Right cardiac atrium (tissue), 5 donors: Measurements from ENCODE around the gene SDS. TPM values are rescaled to one million over a fixed set of nuclear protein-coding genes. Genes with fewer than 3 reads are reported as not detected.

Source experiments
- ATAC-seq, 2 donors: fragments of 200-7000 bp; cut with Tn5 transposase; one replicate each; pipeline versions ENCODE4 v1.8.0 to v1.9.1; 2020; ENCODE audit warnings: moderate library complexity in 2 of 2, mild to moderate bottlenecking in 1 of 2
- DNase-seq, 3 donors: peaks; one replicate each; pipeline ENCODE4 v3.0.0-alpha.2; 2020
- H3K27ac ChIP-seq: one replicate; pipeline ENCODE4 v1.5.1; 2013; ENCODE audit warnings: mild to moderate bottlenecking, low read length, control low read depth, moderate library complexity
- H3K27me3 ChIP-seq: one replicate; pipeline ENCODE4 v1.6.1; 2013; ENCODE audit not compliant: control insufficient read depth, insufficient read depth
- H3K4me1 ChIP-seq: one replicate; pipeline ENCODE4 v1.6.1; 2013; ENCODE audit warnings: low read length; ENCODE audit not compliant: control insufficient read depth, insufficient read depth
- H3K4me3 ChIP-seq: one replicate; pipeline ENCODE4 v1.5.1; 2013; ENCODE audit warnings: low read length, control low read depth
- H3K9me3 ChIP-seq: one replicate; pipeline ENCODE4 v1.6.1; 2013; ENCODE audit warnings: low read length; ENCODE audit not compliant: control insufficient read depth
- WGBS: extraction: QIAGEN DNeasy Blood & Tissue Kit; methylation state at CpG from one replicate; pipeline ENCODE4 v1.1.7; 2013; 5-methylcytosine and 5-hydroxymethylcytosine counted together
- intact Hi-C, 4 donors: fragments of 100-400 bp; cut with DNase I; formaldehyde crosslinking; loops; one replicate each; pipeline versions ENCODE4 v1.11.0 to v1.14.0; 2022 to 2023
- polyA plus RNA-seq: library from polyadenylated mRNA; stranded (reverse); fragments of 200-250 nt; gene quantifications from one replicate; pipeline ENCODE4 v1.2.3, GENCODE V29; 2013
- total RNA-seq, 4 donors: library from RNA; stranded (reverse); fragmentation: NEBNext Ultra II Directional; extraction: Animal tissue kit (Norgen Biotek cat#: 25700); gene quantifications; one replicate each; pipeline ENCODE4 v1.2.1, GENCODE V29; 2021
- donor health status: healthy with polysubstance abuse.
- donor health status: DM: no; HTN: yes; CAD: no.
- donor health status: DM: no; HTN: no; CAD: no.
- donor health status: DM: no; HTN: yes; CAD: no; lungs with severe emphysema.
- donor health status: DM: yes; HTN: yes; CAD: no.

The SDS gene
- total and polyA plus RNA-seq, 5 donors, result 0.26 to 0.58 (median 0.43) TPM; not detected in 1

- Histone ChIP-seq H3K9me3 (no peaks in the 10 kb centered on the region), H3K4me1 (no peaks in the 10 kb centered on the region), H3K4me3 (no peak overlapping the region), H3K27me3 (no peaks in the 10 kb centered on the region), H3K27ac (no peak overlapping the region)
- DNase-seq (no peak), ATAC-seq (no peak)
- intact Hi-C loops, result no loop called here
- WGBS, result 60% methylated on average over 9 of the region's 9 CpGs
Observed at GRCh38 chr12:113409462-113410124, 5.9 kb upstream of the SDS start.

DNA sequence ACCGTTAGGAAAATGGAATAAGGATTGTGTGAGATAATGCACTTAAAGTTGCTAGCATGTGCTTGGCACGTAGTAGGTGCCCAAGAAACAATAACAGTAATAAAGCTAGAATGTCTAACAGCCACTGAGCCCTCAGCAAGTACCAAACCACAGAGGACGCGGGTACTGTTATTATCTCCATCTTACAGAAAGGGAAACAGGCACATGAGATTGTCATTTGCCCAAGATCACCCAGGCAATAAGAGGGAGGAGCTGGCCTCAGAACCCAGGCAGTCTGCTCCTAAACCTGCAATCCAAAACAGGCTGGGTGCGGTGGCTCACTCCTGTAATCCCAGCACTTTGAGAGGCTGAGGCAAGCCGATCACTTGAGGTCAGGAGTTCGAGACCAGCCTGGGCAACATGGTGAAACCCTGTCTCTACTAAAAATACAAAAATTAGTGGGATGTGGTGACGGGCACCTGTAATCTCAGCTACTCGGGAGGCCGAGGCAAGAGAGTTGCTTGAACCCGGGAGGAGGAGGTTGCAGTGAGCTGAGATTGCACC is 5.1 kb upstream of the SDS start:
- WGBS, result 90% methylated on average over 11 of the region's 11 CpGs

GRCh38 chr12:113407931-113408600 is 4.4 kb upstream of the SDS start:
- no peak for DNase-seq
- Histone ChIP-seq H3K9me3 (no peaks in the 10 kb centered on the region), H3K4me1 (peaks cover 2% of the 10 kb centered on the region), H3K27ac (no peak overlapping the region), H3K4me3 (no peak overlapping the region), H3K27me3 (no peaks in the 10 kb centered on the region)
- no peak for ATAC-seq
- 59% methylated on average over 6 of the region's 6 CpGs for WGBS
- intact Hi-C loops, result no loop called here

More for the DNA sequence above, 5.1 kb upstream of the SDS start:
- no peak overlapping the region for H3K27ac ChIP-seq
- H3K4me1 ChIP-seq, result no peaks in the 10 kb centered on the region
- DNase-seq (no peak), ATAC-seq (no peak)
- H3K9me3 ChIP-seq, result no peaks in the 10 kb centered on the region
- no peaks in the 10 kb centered on the region for H3K27me3 ChIP-seq
- intact Hi-C loops, result no loop called here
- no peak overlapping the region for H3K4me3 ChIP-seq

- Histone ChIP-seq H3K27ac (no peak overlapping the region), H3K4me3 (no peak overlapping the region), H3K4me1 (peaks cover 2% of the 10 kb centered on the region), H3K27me3 (no peaks in the 10 kb centered on the region), H3K9me3 (no peaks in the 10 kb centered on the region)
- intact Hi-C loops, result no loop called here
- WGBS, result 82% methylated on average over 3 of the region's 3 CpGs
- no peak for ATAC-seq
- no peak for DNase-seq
Observed at GRCh38 chr12:113405694-113406093, 2.0 kb upstream of the SDS start.

- no peak for DNase-seq
Observed at GRCh38 chr12:113402586-113403260, 964 bp downstream of the SDS start.

GRCh38 chr12:113401066-113402000 is 2.4 kb downstream of the SDS start:
- Histone ChIP-seq H3K4me3 (no peak overlapping the region), H3K4me1 (peaks cover 2% of the 10 kb centered on the region), H3K9me3 (no peaks in the 10 kb centered on the region), H3K27me3 (no peaks in the 10 kb centered on the region), H3K27ac (no peak overlapping the region)
- DNase-seq (no peak), ATAC-seq (no peak)
- WGBS, result 71% methylated on average over 13 of the region's 13 CpGs
- intact Hi-C loops, result no loop called here

More at GRCh38 chr12:113402586-113403260, 964 bp downstream of the SDS start:
- no peak overlapping the region for H3K4me3 ChIP-seq
- ATAC-seq, result no peak
- no peaks in the 10 kb centered on the region for H3K27me3 ChIP-seq
- no peak overlapping the region for H3K27ac ChIP-seq
- 93% methylated on average over 23 of the region's 23 CpGs for WGBS
- H3K4me1 ChIP-seq, result peaks cover 2% of the 10 kb centered on the region
- no peaks in the 10 kb centered on the region for H3K9me3 ChIP-seq
- intact Hi-C loops, result no loop called here

GRCh38 chr12:113400362-113400761 is 3.3 kb downstream of the SDS start:
- H3K4me1 ChIP-seq, result peaks cover 2% of the 10 kb centered on the region
- no peak overlapping the region for H3K4me3 ChIP-seq
- no peaks in the 10 kb centered on the region for H3K27me3 ChIP-seq
- intact Hi-C loops, result no loop called here
- ATAC-seq, result no peak
- no peak for DNase-seq
- H3K9me3 ChIP-seq, result no peaks in the 10 kb centered on the region
- no peak overlapping the region for H3K27ac ChIP-seq
- WGBS, result 70% methylated on average over 4 of the region's 4 CpGs

- intact Hi-C loops, result no loop called here
- Histone ChIP-seq H3K27me3 (no peaks in the 10 kb centered on the region), H3K9me3 (no peaks in the 10 kb centered on the region), H3K4me3 (no peak overlapping the region), H3K4me1 (peaks cover 2% of the 10 kb centered on the region), H3K27ac (no peak overlapping the region)
- WGBS, result 84% methylated on average over 12 of the region's 12 CpGs
- ATAC-seq (no peak), DNase-seq (no peak)
Observed at GRCh38 chr12:113399490-113399889, 4.2 kb downstream of the SDS start.

- Histone ChIP-seq H3K4me3 (no peak overlapping the region), H3K9me3 (no peaks in the 10 kb centered on the region), H3K27ac (no peak overlapping the region), H3K27me3 (no peaks in the 10 kb centered on the region), H3K4me1 (peaks cover under 1% of the 10 kb centered on the region)
- WGBS, result 81% methylated on average over 26 of the region's 26 CpGs
- no peak for DNase-seq
- no peak for ATAC-seq
- intact Hi-C loops, result no loop called here
Observed at GRCh38 chr12:113398346-113399290, 5.1 kb downstream of the SDS start.
